IMR-90 (cell line): ENCODE results near the gene OPA3. TPM values are rescaled to one million over a fixed set of nuclear protein-coding genes. Genes with fewer than 3 reads are reported as not detected.

Experiments
- ATAC-seq: fragments of 200-7000 bp; cut with Tn5 transposase; 2 replicates; pipeline ENCODE4 v1.9.1; 2020; ENCODE audit warnings: low read depth, mild to moderate bottlenecking, moderate library complexity
- BruUV-seq: library from RNA; stranded (reverse); fragments of 400-500 nt; replicated peaks from 2 replicates; lab custom pipeline; 2021; lab: Mats Ljungman, UMichigan
- CTCF ChIA-PET: fragments of 300-600 bp; formaldehyde crosslinking; extraction: SDS; loops from one replicate; lab custom pipeline; 2021; ENCODE audit warnings: antibody characterized with exemption; lab: Yijun Ruan, JAX
- POLR2A ChIA-PET: fragments of 300-600 bp; sonication (Branson Sonifier 250); formaldehyde crosslinking; loops from one replicate; lab custom pipeline; 2022; ENCODE audit warnings: antibody characterized with exemption; ENCODE audit not compliant: unreplicated experiment; lab: Charles Lee
- DNase-seq: peaks from one replicate; pipeline ENCODE4 v3.0.0; 2013
- H2AFZ ChIP-seq: replicated peaks from 2 replicates; pipeline ENCODE3; 2013; ENCODE audit warnings: low read length, mild to moderate bottlenecking; ENCODE audit not compliant: poor library complexity
- H2AK5ac ChIP-seq: 2 replicates; pipeline ENCODE4 v1.6.1; 2013; ENCODE audit warnings: low read depth, low read length, inconsistent platforms
- H2AK9ac ChIP-seq: replicated peaks from 2 replicates; pipeline ENCODE3; 2013; ENCODE audit warnings: mild to moderate bottlenecking, low read depth, low read length, moderate library complexity; ENCODE audit not compliant: poor library complexity
- H2BK120ac ChIP-seq: 2 replicates; pipeline ENCODE4 v1.6.1; 2013; ENCODE audit warnings: low read depth, low read length, inconsistent platforms
- H2BK15ac ChIP-seq: 3 replicates; pipeline ENCODE4 v1.6.1; 2013; ENCODE audit warnings: low read depth, low read length, inconsistent platforms
- H2BK20ac ChIP-seq: 2 replicates; pipeline ENCODE4 v1.6.1; 2013; ENCODE audit warnings: low read depth, mild to moderate bottlenecking, inconsistent platforms, low read length, moderate library complexity
- H2BK5ac ChIP-seq: 2 replicates; pipeline ENCODE4 v1.6.1; 2013; ENCODE audit warnings: mild to moderate bottlenecking, low read depth, low read length, inconsistent platforms; ENCODE audit not compliant: poor library complexity, severe bottlenecking
- H3K14ac ChIP-seq: replicated peaks from 2 replicates; pipeline ENCODE4 v1.6.1; 2013; ENCODE audit warnings: low read depth, low read length, inconsistent platforms
- H3K18ac ChIP-seq: 2 replicates; pipeline ENCODE4 v1.6.1; 2013; ENCODE audit warnings: low read depth, low read length, control low read depth
- H3K23ac ChIP-seq: 2 replicates; pipeline ENCODE4 v1.6.1; 2013; ENCODE audit warnings: low read depth, low read length, inconsistent platforms
- H3K27ac ChIP-seq: 2 replicates; pipeline ENCODE4 v1.5.1; 2013; ENCODE audit warnings: mild to moderate bottlenecking, control low read depth, low read length; ENCODE audit not compliant: insufficient read depth
- H3K27me3 ChIP-seq: 2 replicates; pipeline ENCODE4 v1.6.1; 2013; ENCODE audit warnings: low read length; ENCODE audit not compliant: control insufficient read depth, insufficient read depth
- H3K36me3 ChIP-seq: 2 replicates; pipeline ENCODE4 v1.6.1; 2013; ENCODE audit warnings: low read length, mixed read lengths; ENCODE audit not compliant: control insufficient read depth, insufficient read depth
- H3K4ac ChIP-seq: 2 replicates; pipeline ENCODE4 v1.6.1; 2013; ENCODE audit warnings: low read depth, low read length, inconsistent platforms
- H3K4me1 ChIP-seq: 2 replicates; pipeline ENCODE4 v1.6.1; 2013; ENCODE audit warnings: low read length, mixed read lengths; ENCODE audit not compliant: control insufficient read depth, insufficient read depth
- H3K4me2 ChIP-seq: 2 replicates; pipeline ENCODE4 v1.6.1; 2013; ENCODE audit warnings: low read depth, mild to moderate bottlenecking, control low read depth, low read length, moderate library complexity
- H3K4me3 ChIP-seq: 2 replicates; pipeline ENCODE4 v1.5.1; 2013; ENCODE audit warnings: low read depth, mild to moderate bottlenecking, control low read depth, low read length, moderate library complexity; ENCODE audit not compliant: insufficient read depth
- H3K56ac ChIP-seq: 2 replicates; pipeline ENCODE4 v1.6.1; 2013; ENCODE audit warnings: low read length, inconsistent platforms; ENCODE audit not compliant: insufficient read depth; ENCODE audit errors: extremely low read depth
- H3K79me1 ChIP-seq, 2 experiments: 2 replicates each; pipeline ENCODE4 v1.6.1; 2013; ENCODE audit warnings: low read length in 2 of 2, inconsistent platforms in 1 of 2, low read depth in 1 of 2
- H3K9ac ChIP-seq: 2 replicates; pipeline ENCODE4 v1.6.1; 2013; ENCODE audit warnings: low read depth, low read length, control low read depth
- H3K9me1 ChIP-seq: 2 replicates; pipeline ENCODE4 v1.6.1; 2013; ENCODE audit warnings: low read length, inconsistent platforms; ENCODE audit not compliant: insufficient read depth
- H3K9me3 ChIP-seq: 2 replicates; pipeline ENCODE4 v1.6.1; 2013; ENCODE audit warnings: low read length; ENCODE audit not compliant: control insufficient read depth, insufficient read depth
- H4K20me1 ChIP-seq: 2 replicates; pipeline ENCODE4 v1.6.1; 2013; ENCODE audit warnings: low read length, inconsistent platforms; ENCODE audit not compliant: insufficient read depth
- H4K5ac ChIP-seq: 2 replicates; pipeline ENCODE4 v1.6.1; 2013; ENCODE audit warnings: mild to moderate bottlenecking, low read depth, low read length, control low read depth
- H4K8ac ChIP-seq, 2 experiments: 2 replicates each; pipeline ENCODE4 v1.6.1; 2013; ENCODE audit warnings: low read depth in 2 of 2, low read length in 2 of 2, control low read depth in 1 of 2, inconsistent platforms in 1 of 2
- H4K91ac ChIP-seq: 2 replicates; pipeline ENCODE4 v1.6.1; 2013; ENCODE audit warnings: low read depth, low read length, inconsistent platforms; ENCODE audit not compliant: insufficient read depth
- MXI1 ChIP-seq: IDR thresholded peaks from 2 replicates; pipeline ENCODE4 v1.6.1; 2012; ENCODE audit warnings: low read depth, mild to moderate bottlenecking, low read length, moderate library complexity, borderline replicate concordance
- NFE2L2 ChIP-seq: fragments of 150-350 bp; IDR thresholded peaks from 2 replicates; pipeline ENCODE4 v1.6.1; 2016; ENCODE audit warnings: low read depth, mild to moderate bottlenecking, low read length
- POLR2A ChIP-seq: IDR thresholded peaks from 2 replicates; pipeline ENCODE4 v1.6.1; 2012; ENCODE audit warnings: mild to moderate bottlenecking, low read depth, low read length
- SMC3 ChIP-seq: fragments of 150-350 bp; IDR thresholded peaks from 2 replicates; pipeline ENCODE4 v1.6.1; 2016; ENCODE audit warnings: low read depth, mild to moderate bottlenecking, antibody characterized with exemption, low read length, moderate library complexity
- WGBS, 2 experiments: methylation state at CpG; one replicate each; pipeline versions ENCODE4 v1.1.5 to v1.1.7; 2013; ENCODE audit warnings: missing lambda C conversion rate in 2 of 2; ENCODE audit not compliant: insufficient read length in 1 of 2; ENCODE audit errors: extremely low coverage in 2 of 2; 5-methylcytosine and 5-hydroxymethylcytosine counted together
- dilution Hi-C: fragments of 300-500 bp; cut with HindIII; formaldehyde crosslinking; loops from one replicate; pipeline ENCODE4 v1.14.3; 2018; ENCODE audit warnings: low sequenced_read_pairs; ENCODE audit not compliant: unreplicated experiment
- in situ Hi-C: fragments of 300-500 bp; cut with MboI; formaldehyde crosslinking; loops from 3 replicates; pipeline ENCODE4 v1.14.3; 2019; ENCODE audit warnings: low sequenced_read_pairs, inconsistent platforms, mixed read lengths
- intact Hi-C: fragments of 100-400 bp; cut with micrococcal nuclease; formaldehyde crosslinking; loops from 2 replicates; pipeline ENCODE4 v1.10.0; 2022
- polyA plus RNA-seq, 3 experiments: library from polyadenylated mRNA; depleted of rRNA; stranded (reverse); fragments of >200 nt; gene quantifications; 2 replicates each; pipeline ENCODE4 v1.2.3, GENCODE V29; 2012; ENCODE audit warnings: low replicate concordance in 1 of 3
- total RNA-seq: library from RNA; depleted of rRNA; stranded (reverse); fragments of >200 nt; gene quantifications from 2 replicates; pipeline ENCODE4 v1.2.3, GENCODE V29; 2012

OPA3 gene
- total and polyA plus RNA-seq, 2 of the 4 experiments (the other 2 are of a cell fraction) = 5.2 to 9.6 TPM

- TF ChIP-seq MXI1 = no peak
Measured at GRCh38 chr19:45522010-45522941, 62.3 kb downstream of the OPA3 start (continued).

GRCh38 chr19:45518469-45518826, 66.2 kb downstream of the OPA3 start:
- Histone ChIP-seq H2BK15ac (no peak overlapping the region), H2BK5ac (no peak overlapping the region), H3K4me3 (no peak overlapping the region), H3K18ac (no peak overlapping the region), H3K27ac (no peak overlapping the region), H4K5ac (no peak overlapping the region), H2BK120ac (no peak overlapping the region), H2BK20ac (no peak overlapping the region), H3K9me3 (no peaks in the 10 kb centered on the region), H3K9ac (no peak overlapping the region), H4K20me1 (peaks cover 89% of the 10 kb centered on the region), H3K9me1 (no peaks in the 10 kb centered on the region), H2AFZ (no peak overlapping the region), H3K27me3 (no peaks in the 10 kb centered on the region), H3K4me2 (no peak overlapping the region), H3K4me1 (0 out of 2 replicates have a peak, but pooled peaks cover 5% of the 10 kb centered on the region), H3K14ac (no peak overlapping the region), H3K4ac (no peak overlapping the region), H3K79me1 (peaks cover 16 to 76% of the 10 kb centered on the region in 2 experiments), H3K56ac (no peak overlapping the region), H2AK5ac (no peak overlapping the region), H4K91ac (no peak overlapping the region), H3K23ac (no peak overlapping the region), H2AK9ac (no peak overlapping the region), H4K8ac (no peak overlapping the region), H3K36me3 (peaks cover 50% of the 10 kb centered on the region)
- DNase-seq = no peak
- CTCF ChIA-PET = no interaction called here
- intact Hi-C loops (no loop called here), in situ Hi-C loops (no loop called here), dilution Hi-C loops (no loop called here)
- 76% methylated on average over 4 of the region's 7 CpGs; no CpG with 5 or more reads in 1 of the 2 experiments for WGBS, 2 experiments
- no TSS peak for BruUV-seq
- no peak for ATAC-seq
- POLR2A ChIA-PET = no interaction called here
- no peak for TF ChIP-seq SMC3
- no peak for TF ChIP-seq NFE2L2
- no peak for TF ChIP-seq POLR2A
